NB4 (cell line): Measurements from ENCODE around the gene EIF4A3.

Experiments used
- POLR2A ChIP-seq: IDR thresholded peaks from 2 replicates; pipeline ENCODE4 v1.6.1; 2011; ENCODE audit warnings: mild to moderate bottlenecking; ENCODE audit not compliant: insufficient read length; ENCODE audit errors: extremely low read depth
- TF ChIP-seq, protein P1 (sequence below): IDR thresholded peaks from one replicate; pipeline ENCODE4 v1.5.1; 2012; ENCODE audit warnings: low read depth, low read length

DNA sequence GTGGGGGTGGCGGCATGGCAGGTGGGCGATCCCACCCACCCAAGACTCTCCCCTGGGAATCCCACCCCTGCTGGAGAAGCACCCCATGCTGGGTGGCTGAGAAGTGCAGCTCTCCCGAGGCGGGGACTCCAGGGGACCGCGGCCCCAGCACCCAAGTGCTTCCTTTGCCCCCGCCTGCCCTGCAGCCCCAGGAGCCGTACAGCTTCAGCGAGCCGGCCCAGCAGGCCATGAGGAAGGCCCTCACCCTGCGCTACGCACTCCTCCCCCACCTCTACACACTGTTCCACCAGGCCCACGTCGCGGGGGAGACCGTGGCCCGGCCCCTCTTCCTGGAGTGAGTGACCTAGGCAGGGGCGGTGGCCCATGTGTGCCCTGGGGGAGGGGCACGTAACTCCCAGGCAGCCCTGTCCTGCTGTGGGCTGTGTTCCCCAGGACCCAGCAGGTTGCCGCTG, 33.9 kb downstream of the EIF4A3 start:
- TF ChIP-seq, protein P1, sequence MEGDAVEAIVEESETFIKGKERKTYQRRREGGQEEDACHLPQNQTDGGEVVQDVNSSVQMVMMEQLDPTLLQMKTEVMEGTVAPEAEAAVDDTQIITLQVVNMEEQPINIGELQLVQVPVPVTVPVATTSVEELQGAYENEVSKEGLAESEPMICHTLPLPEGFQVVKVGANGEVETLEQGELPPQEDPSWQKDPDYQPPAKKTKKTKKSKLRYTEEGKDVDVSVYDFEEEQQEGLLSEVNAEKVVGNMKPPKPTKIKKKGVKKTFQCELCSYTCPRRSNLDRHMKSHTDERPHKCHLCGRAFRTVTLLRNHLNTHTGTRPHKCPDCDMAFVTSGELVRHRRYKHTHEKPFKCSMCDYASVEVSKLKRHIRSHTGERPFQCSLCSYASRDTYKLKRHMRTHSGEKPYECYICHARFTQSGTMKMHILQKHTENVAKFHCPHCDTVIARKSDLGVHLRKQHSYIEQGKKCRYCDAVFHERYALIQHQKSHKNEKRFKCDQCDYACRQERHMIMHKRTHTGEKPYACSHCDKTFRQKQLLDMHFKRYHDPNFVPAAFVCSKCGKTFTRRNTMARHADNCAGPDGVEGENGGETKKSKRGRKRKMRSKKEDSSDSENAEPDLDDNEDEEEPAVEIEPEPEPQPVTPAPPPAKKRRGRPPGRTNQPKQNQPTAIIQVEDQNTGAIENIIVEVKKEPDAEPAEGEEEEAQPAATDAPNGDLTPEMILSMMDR: no peak
- no peak for TF ChIP-seq POLR2A
